Gastrocnemius medialis (tissue), 4 donors: ENCODE data around the gene TRMT5.

Experiments used
- CTCF ChIP-seq, 5 experiments: fragments of 450-650 bp in 3 of 5; fragments of 200-600 bp in 2 of 5; sonication (generic) in 2 of 5; IDR thresholded peaks in 4 of 5; conservative IDR thresholded peaks in 1 of 5; 1 replicate in 4 of 5; 2 replicates in 1 of 5; pipeline ENCODE4 v1.5.1; 2016 to 2019; ENCODE audit warnings: antibody characterized with exemption in 5 of 5, mild to moderate bottlenecking in 3 of 5, moderate library complexity in 3 of 5
- POLR2A ChIP-seq, 2 donors: fragments of 450-650 bp; IDR thresholded peaks; one replicate each; pipeline ENCODE4 v1.6.1; 2017; ENCODE audit warnings: antibody characterized with exemption in 2 of 2, mild to moderate bottlenecking in 2 of 2, moderate library complexity in 2 of 2

- TF ChIP-seq CTCF (IDR thresholded peaks at IDR 0.05 in 4 of 5, conservative IDR thresholded peaks at IDR 0.05 in 1 of 5) (no peak), POLR2A (IDR thresholded peaks at IDR 0.05) (no peak)
Measured at GRCh38 chr14:60968099-60968498, 12.8 kb downstream of the TRMT5 start.
